Fibroblast of skin of right biceps (primary cell): ENCODE measurements around the gene PLCB1.

ENCODE experiments used
- DNase-seq: peaks from one replicate; pipeline ENCODE4 v3.0.0-alpha.2; 2013

The PLCB1 gene

GRCh38 chr20:8932192-8933165 is 800.4 kb downstream of the PLCB1 start:
- peak; percentile 60 for DNase-seq

- no peak for DNase-seq
Observed at GRCh38 chr20:8933381-8933807, 801.3 kb downstream of the PLCB1 start.

DNA sequence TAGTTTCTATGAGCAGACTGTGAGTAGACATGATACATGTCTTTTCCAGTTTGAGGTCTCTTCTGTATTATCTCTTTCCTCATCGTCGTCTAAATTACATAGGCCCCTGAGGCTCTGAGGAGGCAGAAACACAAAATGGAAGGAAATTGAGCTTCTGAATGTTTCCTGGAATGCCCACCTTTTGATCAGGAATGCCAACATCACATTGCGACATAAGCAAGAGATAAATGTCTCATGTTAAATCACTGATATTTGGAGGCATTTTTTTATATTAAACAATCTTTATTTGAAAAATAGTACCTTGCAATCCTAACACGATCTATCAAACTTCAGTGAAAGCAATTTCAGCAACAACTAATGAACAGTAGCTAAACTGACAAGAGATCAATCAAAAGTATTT is 802.3 kb downstream of the PLCB1 start:
- DNase-seq = no peak
